ENCODE measurements around the gene DOK7.
"Not testable (repeated sequence)": the region's sequence is repeated elsewhere in the genome, so short reads cannot be mapped to it uniquely, and the experiment has no call there.

The DOK7 gene

DNA sequence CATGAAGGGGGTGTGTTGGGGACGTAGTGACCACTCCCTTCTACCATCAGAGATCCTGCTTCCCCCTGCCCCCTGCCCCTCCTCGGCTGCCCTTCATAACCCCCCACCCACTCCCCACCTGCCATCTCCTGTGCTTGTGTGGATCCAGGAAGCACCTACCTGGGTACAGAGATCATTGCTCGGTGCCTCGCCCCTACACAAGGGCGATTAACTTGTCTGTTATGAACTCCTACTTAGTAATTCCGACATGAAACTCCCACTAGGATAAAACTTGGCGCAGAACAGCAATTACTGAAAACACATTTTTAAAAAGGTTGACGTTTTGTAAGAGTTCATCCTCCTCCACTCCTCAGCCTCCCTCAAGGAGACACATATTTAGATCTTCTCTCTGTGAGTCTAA lies 80.3 kb downstream of the DOK7 start:
- DNase-seq (ENCODE audit: low spot score) = not testable (repeated sequence)

All from hematopoietic multipotent progenitor cell treated with erythropoietin and hydrocortisone succinate and interleukin-3 and kit ligand, for 15 days (in vitro differentiated cells).